Chondrocyte (in vitro differentiated cells): Measurements from ENCODE around the gene ARHGAP12. TPM values are rescaled to one million over a fixed set of nuclear protein-coding genes. Genes with fewer than 3 reads are reported as not detected.

Experiments
- DNase-seq: peaks from one replicate; pipeline ENCODE4 v3.0.0; 2021; ENCODE audit warnings: mixed read lengths, low spot score
- H3K27ac Mint-ChIP-seq: one replicate; pipeline ENCODE4 v1.8.0; 2021; ENCODE audit warnings: mild to moderate bottlenecking, moderate library complexity, mixed read lengths; ENCODE audit not compliant: unreplicated experiment
- H3K27me3 Mint-ChIP-seq: 2 replicates; pipeline ENCODE4 v1.8.0; 2021; ENCODE audit warnings: low read depth, mixed read lengths
- H3K36me3 Mint-ChIP-seq: 2 replicates; pipeline ENCODE4 v1.8.0; 2021; ENCODE audit warnings: low read depth, mixed read lengths
- H3K4me1 Mint-ChIP-seq: 2 replicates; pipeline ENCODE4 v1.8.0; 2021; ENCODE audit warnings: low read depth, mild to moderate bottlenecking, mixed read lengths
- H3K4me3 Mint-ChIP-seq: one replicate; pipeline ENCODE4 v1.8.0; 2021; ENCODE audit warnings: mild to moderate bottlenecking, moderate library complexity, mixed read lengths; ENCODE audit not compliant: unreplicated experiment
- H3K9me3 Mint-ChIP-seq: 2 replicates; pipeline ENCODE4 v1.8.0; 2021; ENCODE audit warnings: low read depth, mixed read lengths
- total RNA-seq: library from RNA; stranded (reverse); gene quantifications from 3 replicates; pipeline ENCODE4 v1.2.1, GENCODE V29; 2021
- TF ChIP-seq, protein P1 (sequence below): fragments of 200-600 bp; sonication (generic); IDR thresholded peaks from 2 replicates; pipeline ENCODE4 v1.5.0; 2021; ENCODE audit warnings: antibody characterized with exemption, mild to moderate bottlenecking, moderate library complexity

The ARHGAP12 gene
- total RNA-seq, 1 donor from 2014 or later: 18.1 TPM

DNA sequence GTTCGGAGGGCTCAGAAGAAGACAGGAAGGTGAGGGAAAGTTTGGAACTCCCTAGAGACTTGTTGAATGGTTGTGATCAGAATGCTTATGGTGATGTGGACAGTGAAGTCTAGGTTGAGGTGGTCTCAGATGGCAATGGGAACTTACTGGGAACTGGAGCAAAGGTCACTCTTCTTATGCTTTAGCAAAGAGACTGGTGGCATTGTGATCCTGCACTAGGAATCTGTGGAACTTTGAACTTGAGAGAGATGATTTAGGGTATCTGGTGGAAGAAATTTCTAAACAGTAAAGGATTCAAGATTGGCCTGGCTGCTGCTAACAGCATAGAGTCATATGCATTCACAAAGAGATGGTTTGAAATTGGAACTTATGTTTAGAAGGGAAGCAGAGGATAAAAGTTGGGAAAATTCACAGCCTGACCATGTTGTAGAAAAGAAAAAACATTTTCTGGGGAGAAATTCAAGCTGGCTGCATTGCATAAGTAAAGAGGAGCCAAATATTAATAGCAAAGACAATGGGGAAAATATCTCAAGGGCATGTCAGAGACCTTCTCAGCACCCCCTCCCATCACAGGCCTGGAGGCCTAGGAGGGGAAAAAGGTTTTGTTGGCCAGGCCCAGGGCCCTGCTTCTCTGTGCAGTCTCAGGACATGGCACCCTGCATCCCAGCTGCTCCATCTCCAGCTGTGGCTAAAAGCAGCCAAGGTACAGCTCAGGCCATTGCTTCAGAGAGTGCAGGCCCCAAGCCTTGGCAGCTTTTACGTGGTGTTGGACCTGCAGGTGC lies 26.0 kb upstream of the ARHGAP12 start:
- Mint-ChIP-seq H3K27me3 (no peaks in the 10 kb centered on the region), H3K9me3 (peaks cover 8% of the 10 kb centered on the region), H3K36me3 (peaks cover 6% of the 10 kb centered on the region), H3K27ac (no peak overlapping the region), H3K4me1 (peaks cover 4% of the 10 kb centered on the region), H3K4me3 (no peak overlapping the region)
- DNase-seq: no peak
- TF ChIP-seq, protein P1, sequence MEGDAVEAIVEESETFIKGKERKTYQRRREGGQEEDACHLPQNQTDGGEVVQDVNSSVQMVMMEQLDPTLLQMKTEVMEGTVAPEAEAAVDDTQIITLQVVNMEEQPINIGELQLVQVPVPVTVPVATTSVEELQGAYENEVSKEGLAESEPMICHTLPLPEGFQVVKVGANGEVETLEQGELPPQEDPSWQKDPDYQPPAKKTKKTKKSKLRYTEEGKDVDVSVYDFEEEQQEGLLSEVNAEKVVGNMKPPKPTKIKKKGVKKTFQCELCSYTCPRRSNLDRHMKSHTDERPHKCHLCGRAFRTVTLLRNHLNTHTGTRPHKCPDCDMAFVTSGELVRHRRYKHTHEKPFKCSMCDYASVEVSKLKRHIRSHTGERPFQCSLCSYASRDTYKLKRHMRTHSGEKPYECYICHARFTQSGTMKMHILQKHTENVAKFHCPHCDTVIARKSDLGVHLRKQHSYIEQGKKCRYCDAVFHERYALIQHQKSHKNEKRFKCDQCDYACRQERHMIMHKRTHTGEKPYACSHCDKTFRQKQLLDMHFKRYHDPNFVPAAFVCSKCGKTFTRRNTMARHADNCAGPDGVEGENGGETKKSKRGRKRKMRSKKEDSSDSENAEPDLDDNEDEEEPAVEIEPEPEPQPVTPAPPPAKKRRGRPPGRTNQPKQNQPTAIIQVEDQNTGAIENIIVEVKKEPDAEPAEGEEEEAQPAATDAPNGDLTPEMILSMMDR: no peak

DNA sequence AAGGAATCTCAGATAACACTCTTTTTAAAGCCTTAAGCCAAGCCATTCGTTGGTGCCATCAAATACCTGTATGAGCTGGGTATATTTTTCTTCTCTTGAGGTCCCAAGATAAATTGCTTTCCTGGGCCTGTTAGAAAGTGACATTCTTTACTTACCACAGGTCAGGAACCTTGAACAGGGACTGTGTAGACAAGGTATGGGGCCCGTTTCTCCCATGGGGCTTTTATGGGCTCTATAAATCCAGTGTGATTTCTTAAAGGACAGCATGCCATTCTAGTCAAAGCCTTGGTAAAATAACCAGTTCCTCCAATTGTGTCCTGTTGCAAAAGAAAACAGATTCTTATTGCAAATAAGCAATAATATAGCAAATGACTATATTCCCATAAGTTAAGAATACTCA lies 24.8 kb upstream of the ARHGAP12 start:
- TF ChIP-seq, protein P1: no peak
- Mint-ChIP-seq H3K4me1 (peaks cover 4% of the 10 kb centered on the region), H3K9me3 (peaks cover 8% of the 10 kb centered on the region), H3K36me3 (peaks cover 4% of the 10 kb centered on the region), H3K27ac (no peak overlapping the region), H3K27me3 (no peaks in the 10 kb centered on the region), H3K4me3 (no peak overlapping the region)
- DNase-seq: no peak

DNA sequence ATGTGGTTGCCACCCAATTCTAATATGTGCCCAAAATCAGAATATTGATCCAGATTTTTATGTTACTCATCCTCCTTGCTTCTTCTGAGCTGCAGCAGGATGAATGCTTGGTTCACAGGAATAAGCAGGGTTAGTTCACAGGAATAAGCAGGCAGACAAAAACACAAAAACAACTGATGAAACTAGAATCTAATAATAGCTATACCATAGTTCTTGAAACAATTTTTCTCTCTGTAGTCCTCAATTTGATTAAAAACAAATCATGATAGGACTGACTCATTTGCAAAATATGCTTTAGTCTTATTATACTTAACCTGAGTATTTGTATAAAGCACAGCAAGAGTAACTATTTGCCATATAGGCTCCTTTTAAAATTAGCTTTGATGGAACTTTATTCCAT lies 24.4 kb upstream of the ARHGAP12 start:
- Mint-ChIP-seq H3K36me3 (peaks cover 4% of the 10 kb centered on the region), H3K4me1 (peaks cover 4% of the 10 kb centered on the region), H3K27me3 (no peaks in the 10 kb centered on the region), H3K9me3 (peaks cover 8% of the 10 kb centered on the region), H3K27ac (no peak overlapping the region), H3K4me3 (no peak overlapping the region)
- TF ChIP-seq, protein P1: no peak
- no peak for DNase-seq

DNA sequence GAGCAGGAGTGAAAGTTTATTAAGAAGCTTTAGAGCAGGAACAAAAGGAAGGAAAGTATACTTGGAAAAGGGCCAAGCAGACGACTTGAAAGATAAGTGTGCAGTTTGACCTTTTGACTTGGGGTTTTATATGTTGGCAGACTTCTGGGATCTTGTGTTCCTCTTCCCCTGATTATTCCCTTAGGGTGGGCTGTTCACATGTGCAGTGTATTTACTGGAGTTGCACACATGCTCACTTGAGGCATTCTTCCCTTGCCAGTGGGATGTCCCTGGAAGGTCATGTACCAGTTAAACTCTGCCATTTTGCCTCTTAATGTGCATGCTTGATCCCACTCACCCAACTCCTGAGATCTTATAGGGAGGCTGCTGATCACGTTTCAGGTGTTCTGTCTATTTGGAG lies 23.4 kb upstream of the ARHGAP12 start:
- no peak for DNase-seq
- TF ChIP-seq, protein P1: no peak
- peaks cover 8% of the 10 kb centered on the region for H3K9me3 Mint-ChIP-seq
- no peak overlapping the region for H3K4me3 Mint-ChIP-seq
- H3K4me1 Mint-ChIP-seq: peaks cover 14% of the 10 kb centered on the region
- H3K27ac Mint-ChIP-seq: no peak overlapping the region
- H3K27me3 Mint-ChIP-seq: no peaks in the 10 kb centered on the region
- H3K36me3 Mint-ChIP-seq: peaks cover 4% of the 10 kb centered on the region

DNA sequence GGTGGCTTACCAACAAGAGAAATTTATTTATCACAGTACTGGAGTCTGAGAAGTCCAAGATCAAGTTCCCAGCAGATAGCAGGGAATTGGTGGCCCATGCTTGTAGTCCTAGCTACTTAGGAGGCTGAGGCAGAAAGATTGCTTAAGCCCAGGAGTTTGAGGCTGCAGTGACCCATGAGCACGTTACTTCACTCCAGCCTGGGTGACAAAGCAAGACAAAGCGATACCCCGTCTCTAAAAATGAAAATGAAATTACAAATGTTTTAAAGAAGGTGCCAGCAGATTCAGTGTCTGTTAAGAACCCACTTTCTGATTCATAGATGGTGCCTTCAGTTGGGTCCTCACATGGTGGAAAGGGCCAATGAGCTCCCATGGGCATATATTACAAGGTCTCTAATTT lies 20.6 kb upstream of the ARHGAP12 start:
- Mint-ChIP-seq H3K9me3 (peaks cover 3% of the 10 kb centered on the region), H3K4me1 (peaks cover 26% of the 10 kb centered on the region), H3K36me3 (peaks cover under 1% of the 10 kb centered on the region), H3K27ac (no peak overlapping the region), H3K4me3 (no peak overlapping the region), H3K27me3 (no peaks in the 10 kb centered on the region)
- TF ChIP-seq, protein P1: no peak
- no peak for DNase-seq
